HG02588 (cell line): ENCODE results near the gene CCL19.
"Not testable (repeated sequence)": the region's sequence is repeated elsewhere in the genome, so short reads cannot be mapped to it uniquely, and the experiment has no call there.

Source experiments
- ATAC-seq: cut with Tn5 transposase; IDR thresholded peaks from one replicate; pipeline ENCODE4 v1.9.1; 2021; ENCODE audit warnings: mild to moderate bottlenecking, moderate library complexity; ENCODE audit not compliant: unreplicated experiment

CCL19 gene

DNA sequence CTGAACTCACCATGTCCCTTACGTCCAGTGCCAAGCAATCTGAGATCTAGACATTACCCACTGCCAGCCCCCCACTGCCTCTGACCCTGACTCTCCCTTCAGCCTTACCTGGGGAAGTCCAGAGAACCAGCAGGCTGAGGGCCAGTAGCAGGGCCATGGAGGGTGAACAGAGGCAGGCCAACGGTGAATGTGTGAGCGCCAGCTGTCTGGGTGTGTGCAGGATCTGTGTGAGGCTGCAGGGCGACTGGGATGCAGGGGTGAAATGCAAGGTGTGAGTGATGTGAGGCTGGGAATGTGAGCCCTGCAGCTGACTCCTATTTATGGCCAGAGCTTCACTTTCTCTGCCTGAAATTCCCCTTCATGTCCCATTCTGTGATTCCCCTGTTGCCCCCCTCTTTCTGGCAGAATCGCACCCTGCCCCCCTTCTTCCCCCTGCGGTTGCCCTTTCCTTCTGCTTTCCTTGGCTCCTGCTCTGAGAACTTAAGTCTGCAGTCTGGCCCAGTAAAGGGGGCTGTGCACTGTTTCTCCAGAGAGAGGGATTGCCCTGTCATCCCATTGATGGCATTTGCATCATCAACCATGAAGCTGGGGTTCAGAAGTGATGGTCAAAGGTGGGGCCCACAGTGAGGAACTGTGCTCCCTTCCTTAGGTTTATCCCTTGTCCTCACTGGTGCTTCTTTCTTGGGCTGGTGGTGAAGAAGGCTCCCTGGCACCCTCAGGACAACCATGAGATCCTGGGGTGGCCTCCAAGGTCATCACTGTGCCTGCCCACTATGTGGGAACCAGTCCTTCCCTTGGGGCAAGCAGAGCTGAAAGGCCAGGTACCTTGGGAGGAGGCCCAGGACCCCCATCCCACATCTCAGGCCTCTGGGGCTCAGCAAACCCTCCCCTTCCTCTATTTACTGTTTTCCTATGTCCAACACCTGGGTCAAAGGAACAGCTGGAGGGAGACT, at the start of gene CCL19:
Gene CCL19, minus strand, starts transcription at position 294 of the 953 bp plus-strand sequence. Its CDS starts 137 bp downstream, at position 157.
- no peak for ATAC-seq

DNA sequence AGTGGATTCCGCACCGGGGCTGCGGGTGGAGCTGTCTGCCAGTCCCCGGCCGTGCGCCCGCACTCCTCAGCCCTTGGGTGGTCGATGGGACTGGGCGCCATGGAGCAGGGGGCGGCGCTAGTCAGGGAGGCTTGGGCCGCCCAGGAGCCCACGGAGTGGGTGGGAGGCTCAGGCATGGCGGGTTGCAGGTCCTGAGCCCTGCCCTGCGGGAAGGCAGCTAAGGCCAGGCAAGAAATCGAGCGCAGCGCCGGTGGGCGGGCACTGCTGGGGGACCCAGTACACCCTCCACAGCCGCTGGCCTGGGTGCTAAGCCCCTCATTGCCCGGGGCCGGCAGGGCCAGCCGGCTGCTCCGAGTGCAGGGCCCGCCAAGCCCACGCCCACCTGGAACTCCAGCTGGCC, 49.1 kb upstream of the CCL19 start:
- ATAC-seq = not testable (repeated sequence)

DNA sequence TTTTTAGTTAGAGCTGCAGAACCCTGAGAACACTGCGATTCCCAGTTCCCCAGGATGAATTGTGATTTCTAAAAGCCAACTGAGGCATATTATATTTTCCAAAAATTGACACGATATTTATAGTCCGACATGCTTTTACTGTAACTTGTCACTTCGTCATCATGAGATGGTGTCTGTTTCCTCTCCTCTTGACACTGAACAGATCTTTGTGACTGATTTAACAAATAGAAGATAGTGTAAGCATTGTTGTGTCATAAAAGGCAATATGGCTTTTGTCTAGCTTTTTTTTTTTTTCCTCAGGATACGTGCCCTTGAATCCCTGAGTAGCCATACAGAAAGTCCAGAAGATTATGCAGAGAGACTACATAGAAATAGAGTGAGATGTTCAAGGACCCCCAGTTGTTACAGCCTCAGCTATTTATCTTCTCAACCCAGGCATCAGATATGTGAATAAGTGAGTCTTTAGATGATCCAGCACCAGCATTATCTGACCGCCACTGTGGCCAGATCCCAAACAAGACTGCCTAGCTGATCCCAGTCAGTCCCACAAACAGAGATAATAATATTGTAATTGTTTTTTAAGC, 46.7 kb upstream of the CCL19 start:
- no peak for ATAC-seq

DNA sequence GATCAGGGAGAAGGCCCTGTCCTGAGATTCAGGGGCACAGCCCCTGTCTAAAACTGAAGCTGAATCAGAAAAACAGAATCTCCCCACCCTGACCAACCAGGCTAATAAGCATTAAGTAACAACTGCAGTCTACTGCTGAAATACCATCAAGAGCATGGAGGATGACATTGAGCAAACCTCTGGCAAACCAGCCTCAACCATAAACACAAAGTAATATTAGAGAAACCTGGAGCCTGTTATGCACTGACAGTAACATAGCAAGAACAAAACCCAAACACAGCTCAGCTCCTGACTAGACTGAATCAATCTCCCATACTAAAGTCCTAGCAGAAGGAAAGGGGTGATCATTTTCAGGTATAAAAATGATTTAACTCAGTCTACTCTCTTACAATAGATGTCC, 43.6 kb upstream of the CCL19 start:
- no peak for ATAC-seq

DNA sequence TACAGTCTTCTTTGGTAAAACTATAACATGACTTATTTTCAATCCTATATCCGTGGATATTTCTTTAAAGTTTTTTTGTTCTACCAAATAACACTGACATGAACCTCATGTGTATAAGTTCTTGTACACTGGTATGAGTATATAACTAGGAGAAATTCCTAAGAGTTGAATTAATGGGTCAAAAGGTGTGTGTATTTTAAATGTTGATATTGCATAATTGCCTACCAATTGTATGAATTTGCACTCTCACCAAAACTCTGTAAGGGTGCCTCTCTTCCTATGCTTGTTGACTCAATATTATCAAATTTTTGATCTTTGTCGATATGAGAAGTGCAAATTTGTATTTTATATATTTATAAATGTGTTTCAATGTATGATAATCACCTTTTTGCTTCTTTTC, 41.8 kb upstream of the CCL19 start:
- no peak for ATAC-seq

DNA sequence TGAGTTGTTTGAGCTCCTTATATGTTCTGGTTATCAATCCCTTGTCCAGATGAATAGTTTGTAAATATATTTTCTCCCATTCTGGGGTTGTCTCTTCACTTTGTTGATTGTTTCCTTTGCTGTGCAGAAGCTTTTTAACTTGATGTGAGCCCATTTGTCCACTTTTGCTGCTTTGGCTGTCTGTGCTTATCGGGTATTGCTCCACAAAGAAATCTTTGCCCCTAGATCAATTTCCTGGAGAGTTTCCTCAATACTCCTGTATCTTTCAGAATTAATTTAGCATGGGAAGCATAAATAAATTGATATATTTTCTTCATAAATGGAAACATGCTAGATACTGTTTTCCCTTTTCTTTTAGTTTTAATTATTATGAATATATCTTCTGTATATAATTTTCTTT, 41.4 kb upstream of the CCL19 start:
- ATAC-seq = no peak

DNA sequence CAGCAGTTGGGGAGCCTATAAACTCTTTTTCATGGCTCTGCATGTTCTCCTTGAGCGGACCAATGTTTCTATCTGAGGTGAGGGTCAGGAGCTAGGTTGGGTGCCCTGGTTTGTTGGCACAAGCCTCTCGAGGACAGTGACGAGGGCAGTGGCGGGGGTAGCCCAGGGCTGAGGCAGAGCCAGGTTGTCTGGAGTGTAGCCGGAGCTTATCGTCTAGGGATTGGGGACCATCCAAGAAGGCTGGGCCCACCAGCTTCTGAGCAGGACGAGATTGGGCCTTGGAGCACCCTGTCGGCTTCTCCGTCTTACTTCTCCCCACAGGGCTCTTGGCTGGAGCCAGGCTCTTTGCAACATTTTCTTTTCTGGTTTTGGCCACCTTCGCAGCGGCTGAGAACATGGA, 32.1 kb upstream of the CCL19 start:
- no peak for ATAC-seq

DNA sequence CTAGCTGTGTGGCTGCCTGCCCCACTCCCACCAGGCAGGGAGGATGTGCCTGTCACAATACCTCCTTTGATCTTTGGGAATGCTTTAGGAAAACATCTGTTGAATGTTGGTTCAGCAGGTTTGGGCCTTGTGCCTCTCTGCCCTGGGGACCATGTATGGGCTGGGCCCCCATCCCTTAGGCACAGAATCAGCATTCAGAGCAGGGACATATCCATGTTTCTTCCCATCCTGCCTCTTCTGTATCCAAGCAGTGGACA, 28.6 kb upstream of the CCL19 start:
- ATAC-seq = not testable (repeated sequence)

DNA sequence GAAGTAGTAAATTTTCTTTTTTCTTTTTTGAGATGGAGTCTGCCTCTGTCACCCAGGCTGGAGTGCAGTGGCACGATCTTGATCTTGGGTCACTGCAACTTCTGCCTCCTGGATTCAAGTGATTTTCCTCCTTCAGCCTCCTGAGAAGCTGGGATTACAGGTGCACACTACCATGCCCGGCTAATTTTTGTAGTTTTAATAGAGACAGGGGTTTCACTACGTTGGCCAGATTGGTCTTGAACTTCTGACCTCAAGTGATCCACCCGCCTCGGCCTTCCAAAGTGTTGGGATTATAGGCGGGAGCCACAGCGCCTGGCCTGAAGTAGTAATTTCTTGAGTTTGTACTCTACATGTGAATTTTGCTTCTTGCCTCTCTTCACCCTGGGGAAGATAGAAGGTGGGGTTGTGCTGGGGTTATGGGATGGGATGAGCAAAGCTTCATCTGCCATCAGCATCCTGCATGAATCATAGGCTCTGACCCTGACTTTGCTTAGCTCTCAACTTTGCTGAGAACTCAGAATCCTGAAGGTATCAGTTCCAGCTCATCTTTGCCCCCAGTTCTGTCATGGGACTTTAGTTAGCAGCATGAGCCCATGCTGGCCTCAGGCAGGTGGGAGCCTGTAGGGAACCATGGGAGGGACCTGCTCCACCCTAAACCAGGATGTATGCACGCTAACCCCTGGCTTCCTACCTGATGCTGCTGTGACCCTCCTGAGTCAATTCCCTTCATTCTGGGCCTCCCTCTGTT, 28.1 kb upstream of the CCL19 start:
- ATAC-seq = no peak

DNA sequence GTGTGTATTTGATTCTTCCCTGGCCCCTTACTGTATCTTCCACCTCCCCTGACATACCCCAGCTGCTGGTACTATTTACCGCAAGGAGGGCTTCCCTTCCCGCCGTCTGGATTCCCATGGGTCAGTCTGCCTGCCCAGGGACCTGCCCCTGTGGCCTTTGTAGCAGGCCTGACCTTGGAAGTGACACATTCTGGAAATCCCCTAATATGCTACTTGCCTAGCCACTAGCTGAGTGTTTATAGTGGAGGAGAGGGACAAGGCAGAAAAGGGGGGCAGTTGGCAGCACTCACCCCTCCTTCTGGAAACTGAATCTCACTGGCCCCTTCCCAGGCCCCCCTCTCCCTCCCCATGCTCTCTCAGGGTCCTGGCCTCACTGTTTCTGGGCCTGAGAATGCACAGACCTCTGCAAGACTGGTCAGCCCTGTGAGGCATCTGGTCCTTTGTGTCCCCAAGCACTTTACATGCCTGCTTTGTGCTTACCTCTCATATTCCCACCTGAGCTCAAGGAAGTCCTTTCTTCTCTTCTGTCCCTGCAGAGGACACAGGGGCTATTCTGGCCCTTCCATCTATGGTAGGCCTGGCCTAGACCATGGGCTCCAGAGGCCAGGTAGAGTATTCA, 27.0 kb upstream of the CCL19 start:
- ATAC-seq = no peak

DNA sequence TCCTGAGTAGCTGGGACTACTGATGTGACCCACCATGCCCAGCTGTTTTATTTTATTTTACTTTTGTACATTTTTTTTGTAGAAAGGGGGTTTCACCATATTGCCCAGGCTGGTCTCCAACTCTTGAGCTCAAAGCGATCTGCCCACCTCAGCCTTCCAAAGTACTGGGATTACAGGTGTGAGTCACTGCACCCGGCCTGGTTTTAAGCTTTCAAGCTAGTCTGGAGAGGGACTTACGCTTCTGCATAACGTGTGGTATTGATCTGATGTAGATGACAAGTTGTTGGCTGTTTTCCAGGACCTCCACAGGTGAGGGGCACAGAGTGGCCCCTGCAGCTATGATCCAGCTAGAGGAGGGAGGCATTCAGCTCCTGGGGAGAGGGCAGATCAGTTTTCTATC, 25.6 kb upstream of the CCL19 start:
- ATAC-seq = no peak

DNA sequence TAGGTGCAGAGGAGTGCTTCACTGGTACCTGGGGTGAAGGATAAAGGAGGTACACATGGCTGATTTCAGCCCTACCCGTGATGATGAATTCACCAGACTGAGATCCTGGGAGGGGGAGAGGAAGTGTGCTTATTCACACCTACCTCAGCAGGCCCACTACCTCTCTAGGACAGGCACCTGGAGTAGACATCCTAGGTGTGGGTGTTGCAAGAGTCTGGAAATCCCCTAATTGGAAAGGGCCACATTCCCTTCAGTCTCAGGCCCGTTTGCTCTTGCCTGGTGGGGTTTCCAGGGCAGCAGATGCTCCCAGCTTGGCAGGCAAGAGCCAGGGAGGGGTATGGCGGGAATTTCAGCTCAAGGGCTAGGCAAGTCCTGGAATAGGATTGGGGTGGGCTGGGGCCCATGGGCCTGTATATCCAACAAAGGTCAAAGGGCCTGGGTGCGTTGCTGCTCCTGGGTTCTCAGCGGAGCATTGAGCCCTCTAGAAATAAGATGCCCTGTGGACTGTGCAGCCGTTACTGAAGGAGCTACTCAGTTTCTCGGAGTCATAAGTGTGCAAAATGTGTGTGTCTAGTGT, 24.7 kb upstream of the CCL19 start:
- ATAC-seq = no peak

DNA sequence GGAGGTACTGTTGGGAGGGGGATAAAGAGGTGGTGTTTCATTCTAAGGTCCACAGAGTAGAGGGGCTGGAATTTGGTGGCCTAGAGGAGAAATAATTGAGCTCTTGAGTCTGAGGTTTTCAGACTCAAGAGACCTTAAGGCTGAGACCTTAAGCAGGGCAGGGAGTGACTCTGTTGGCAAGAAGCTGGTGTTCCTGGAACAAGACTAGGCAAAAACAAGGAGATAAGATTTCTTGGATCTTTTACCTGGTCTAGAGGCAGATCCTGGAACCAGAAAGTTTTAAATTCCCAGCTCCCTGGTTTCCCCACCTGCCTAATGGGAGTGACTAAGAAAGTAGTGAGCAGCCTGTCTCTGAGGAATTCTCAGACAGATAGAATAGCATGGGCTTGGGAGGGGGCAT, 22.9 kb upstream of the CCL19 start:
- no peak for ATAC-seq

DNA sequence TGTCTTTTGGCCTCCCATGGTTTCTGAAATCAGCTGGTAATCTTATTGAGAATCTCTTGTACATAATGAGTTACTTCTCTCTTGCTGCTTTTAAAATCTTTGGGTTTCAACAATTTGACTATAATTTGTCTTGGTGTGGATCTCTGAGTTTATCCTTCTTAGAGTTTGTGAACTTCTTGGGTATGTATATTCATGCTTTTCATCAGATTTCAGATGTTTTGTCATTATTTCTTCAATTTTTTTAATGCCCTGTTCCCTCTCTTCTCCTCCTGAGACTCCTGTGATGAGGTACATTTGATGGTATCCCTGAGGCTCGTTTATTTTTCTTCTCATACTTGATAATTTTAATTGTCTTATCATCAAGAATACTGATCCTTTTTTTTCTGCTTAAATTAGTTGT, 21.1 kb upstream of the CCL19 start:
- ATAC-seq = no peak

DNA sequence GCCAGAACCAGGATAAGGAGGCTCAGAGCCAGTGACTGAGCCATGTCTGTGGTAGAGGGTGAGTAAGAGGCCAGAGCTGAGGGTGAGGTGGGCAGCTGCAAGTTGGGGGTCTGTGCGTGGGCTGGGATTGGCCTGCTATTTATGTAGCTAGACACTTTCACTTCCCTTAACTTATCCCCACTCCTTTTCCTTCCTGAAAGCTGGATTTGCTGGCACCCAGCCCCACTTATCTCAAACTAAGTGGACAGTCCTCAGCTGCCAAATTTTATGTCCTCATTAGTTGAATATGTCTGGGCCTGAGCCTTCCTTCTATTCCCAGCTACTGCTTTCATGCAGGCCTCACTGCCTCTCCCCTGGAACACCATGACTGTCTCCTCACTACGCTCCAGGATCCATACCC, 18.9 kb upstream of the CCL19 start, which contains the start of gene CCL21:
Gene CCL21, minus strand, starts transcription at position 114 of the 400 bp plus-strand sequence. Its CDS starts 70 bp downstream, at position 44.
- no peak for ATAC-seq

DNA sequence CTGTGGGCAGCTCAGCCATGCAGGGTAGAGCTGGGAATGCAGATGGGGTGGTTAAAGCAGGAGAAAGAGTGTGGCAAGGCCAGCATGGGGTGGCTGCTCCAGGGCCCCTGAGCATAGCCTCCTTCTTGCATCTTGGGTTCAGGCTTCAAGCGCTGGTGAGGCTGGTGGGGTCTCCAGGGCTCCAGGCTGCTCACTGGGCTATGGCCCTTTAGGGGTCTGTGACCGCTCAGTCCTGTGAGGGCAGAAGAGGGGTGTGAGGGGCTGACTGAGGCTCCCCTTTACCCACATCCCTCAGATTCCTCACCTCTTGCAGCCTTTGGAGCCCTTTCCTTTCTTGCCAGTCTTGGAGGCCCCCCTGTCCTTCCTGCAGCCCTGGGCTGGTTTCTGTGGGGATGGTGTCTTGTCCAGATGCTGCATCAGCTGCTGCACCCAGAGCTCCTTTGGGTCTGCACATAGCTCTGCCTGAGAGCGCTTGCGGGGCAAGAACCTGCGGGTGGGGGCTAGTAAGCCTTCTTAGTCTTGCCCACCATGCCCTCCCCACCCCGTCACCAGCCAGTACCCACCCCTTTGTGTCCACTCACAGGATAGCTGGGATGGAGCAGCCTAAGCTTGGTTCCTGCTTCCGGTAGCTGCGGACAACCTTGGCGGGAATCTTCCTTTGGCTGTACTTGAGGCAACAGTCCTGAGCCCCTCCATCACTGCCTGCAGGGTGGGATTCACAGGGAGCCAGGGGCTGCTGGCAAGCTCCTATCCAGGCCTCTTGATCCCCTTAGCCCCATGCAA, 18.3 kb upstream of the CCL19 start:
- ATAC-seq = no peak

DNA sequence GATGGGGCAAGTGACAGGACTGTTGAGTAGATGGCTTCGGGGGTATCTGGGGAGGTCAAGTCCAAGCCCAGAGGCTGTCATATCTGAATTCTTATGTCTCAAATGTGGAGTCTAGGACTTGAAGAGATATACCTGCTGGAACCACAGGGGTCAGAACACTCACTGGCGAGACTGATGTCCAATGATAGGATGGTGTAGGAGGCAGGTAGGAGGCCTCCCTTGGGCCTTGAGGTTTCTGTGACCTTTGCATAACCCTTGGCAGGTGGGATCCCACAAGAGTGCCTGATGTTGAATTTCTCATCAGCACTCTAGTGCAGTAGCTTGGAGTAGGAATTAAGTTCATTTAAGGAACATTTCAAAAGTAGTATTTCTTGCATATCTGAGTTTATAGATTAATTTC, 16.1 kb upstream of the CCL19 start:
- ATAC-seq = no peak

DNA sequence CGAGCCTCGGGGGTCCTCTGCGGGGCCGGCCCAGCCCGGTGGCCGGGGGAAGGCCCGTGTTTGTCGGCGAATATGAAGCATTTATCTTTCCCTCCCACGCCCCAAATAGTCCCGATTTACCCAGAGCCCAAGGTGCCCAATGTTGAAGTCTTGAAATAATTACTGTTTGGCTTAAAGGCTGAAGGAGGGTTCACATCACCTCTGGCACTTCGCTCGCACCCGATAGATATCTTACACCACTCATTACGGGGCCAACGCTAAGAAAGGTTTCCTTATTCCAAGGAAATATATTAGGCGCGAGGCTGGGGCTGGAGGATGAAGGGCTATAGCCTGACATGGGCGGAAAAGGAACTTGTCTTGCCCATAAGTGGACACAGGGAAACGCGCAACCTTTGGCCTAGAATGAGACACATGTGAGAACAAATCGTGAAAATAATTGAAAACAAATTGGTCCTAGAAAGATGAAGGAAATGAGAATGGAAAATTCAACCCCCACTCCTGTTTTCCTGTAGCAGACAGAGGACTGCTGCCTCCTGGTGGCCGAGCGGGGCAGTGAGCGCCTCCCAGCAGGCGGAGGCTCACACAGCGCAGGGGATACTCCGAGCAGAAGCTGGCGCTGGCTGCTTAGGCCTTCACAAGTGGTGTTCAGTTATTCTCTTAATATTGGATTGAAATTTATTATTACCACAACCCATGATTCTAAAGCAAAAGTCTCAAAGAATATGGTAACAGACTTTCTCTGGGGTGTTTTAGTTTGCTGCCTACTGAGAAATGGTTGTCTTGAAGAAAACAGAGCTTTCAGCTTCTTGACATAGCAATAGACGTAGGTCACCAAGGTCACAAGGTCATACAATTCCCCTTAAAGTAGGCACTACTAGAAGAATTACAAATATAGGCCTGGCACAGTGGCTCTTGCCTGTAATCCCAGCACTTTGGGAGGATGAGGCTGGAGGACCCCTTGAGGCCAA, 11.0 kb upstream of the CCL19 start:
- peak; percentile 66 for ATAC-seq
